IgD-negative memory B cell (primary cell): ENCODE data around the gene CTSH. TPM values are rescaled to one million over a fixed set of nuclear protein-coding genes. Genes with fewer than 3 reads are reported as not detected.

Source experiments
- H3K27ac Mint-ChIP-seq, 3 donors: one replicate each; pipeline ENCODE4 v1.8.0; 2020 to 2022; ENCODE audit warnings: mild to moderate bottlenecking in 3 of 3, mixed read lengths in 3 of 3, moderate library complexity in 1 of 3
- H3K27me3 Mint-ChIP-seq: one replicate; pipeline ENCODE4 v1.8.0; 2021; ENCODE audit warnings: mixed read lengths
- H3K36me3 Mint-ChIP-seq: one replicate; pipeline ENCODE4 v1.8.0; 2020; ENCODE audit warnings: mild to moderate bottlenecking, mixed read lengths
- H3K4me1 Mint-ChIP-seq, 3 donors: one replicate each; pipeline ENCODE4 v1.8.0; 2020 to 2022; ENCODE audit warnings: mixed read lengths in 3 of 3, mild to moderate bottlenecking in 1 of 3
- H3K4me3 Mint-ChIP-seq, 4 donors: one replicate each; pipeline ENCODE4 v1.8.0; 2020 to 2022; ENCODE audit warnings: mild to moderate bottlenecking in 4 of 4, mixed read lengths in 4 of 4, moderate library complexity in 3 of 4
- H3K9me3 Mint-ChIP-seq, 3 donors: one replicate each; pipeline ENCODE4 v1.8.0; 2020 to 2021; ENCODE audit warnings: mixed read lengths in 3 of 3, mild to moderate bottlenecking in 1 of 3
- polyA plus RNA-seq: library from polyadenylated mRNA; unstranded; fragments of 300-500 nt; fragmentation: Illumina TruSeq; gene quantifications from one replicate; pipeline ENCODE4 v1.2.3, GENCODE V29; 2021

The CTSH gene, protein sequence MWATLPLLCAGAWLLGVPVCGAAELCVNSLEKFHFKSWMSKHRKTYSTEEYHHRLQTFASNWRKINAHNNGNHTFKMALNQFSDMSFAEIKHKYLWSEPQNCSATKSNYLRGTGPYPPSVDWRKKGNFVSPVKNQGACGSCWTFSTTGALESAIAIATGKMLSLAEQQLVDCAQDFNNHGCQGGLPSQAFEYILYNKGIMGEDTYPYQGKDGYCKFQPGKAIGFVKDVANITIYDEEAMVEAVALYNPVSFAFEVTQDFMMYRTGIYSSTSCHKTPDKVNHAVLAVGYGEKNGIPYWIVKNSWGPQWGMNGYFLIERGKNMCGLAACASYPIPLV
- 615 TPM for polyA plus RNA-seq

GRCh38 chr15:78944669-78945407, at the start of gene CTSH:
CTSH (minus strand) TSS chr15:78945046; CDS start chr15:78944981, 65 bp downstream.
- Mint-ChIP-seq H3K27ac (peak within 1 kb of the TSS; percentile 93 to 98 (median 96)), H3K4me1 (peaks cover 12 to 20% (median 18%) of the 10 kb centered on the region in 3 donors), H3K9me3 (no peaks in the 10 kb centered on the region), H3K4me3 (peak within 1 kb of the TSS; percentile 94 to 96 (median 96)), H3K36me3 (peaks cover 1% of the 10 kb centered on the region), H3K27me3 (no peaks in the 10 kb centered on the region)

- no peaks in the 10 kb centered on the region for H3K9me3 Mint-ChIP-seq
- H3K4me3 Mint-ChIP-seq = no peak overlapping the region
Observed at GRCh38 chr15:78993931-78994530, 49.2 kb upstream of the CTSH start.

GRCh38 chr15:78993257-78993930, 48.5 kb upstream of the CTSH start:
- no peaks in the 10 kb centered on the region for H3K9me3 Mint-ChIP-seq
- H3K4me1 Mint-ChIP-seq = peaks cover 0 to 7% (median 2%) of the 10 kb centered on the region in 3 donors
- H3K36me3 Mint-ChIP-seq = peaks cover 1% of the 10 kb centered on the region
- H3K27me3 Mint-ChIP-seq = no peaks in the 10 kb centered on the region
- H3K27ac Mint-ChIP-seq = no peak overlapping the region
- H3K4me3 Mint-ChIP-seq = no peak overlapping the region

More at GRCh38 chr15:78993931-78994530, 49.2 kb upstream of the CTSH start:
- H3K27ac Mint-ChIP-seq = no peak overlapping the region
- H3K4me1 Mint-ChIP-seq = peaks cover 0 to 5% (median 0%) of the 10 kb centered on the region in 3 donors
- peaks cover 1% of the 10 kb centered on the region for H3K36me3 Mint-ChIP-seq
- H3K27me3 Mint-ChIP-seq = no peaks in the 10 kb centered on the region

GRCh38 chr15:78992416-78993256, 47.8 kb upstream of the CTSH start:
- Mint-ChIP-seq H3K27me3 (no peaks in the 10 kb centered on the region), H3K4me1 (peaks cover 0 to 8% (median 3%) of the 10 kb centered on the region in 3 donors), H3K9me3 (no peaks in the 10 kb centered on the region), H3K27ac (no peak overlapping the region), H3K36me3 (peaks cover 1% of the 10 kb centered on the region), H3K4me3 (no peak overlapping the region)

- H3K9me3 Mint-ChIP-seq = no peaks in the 10 kb centered on the region
- no peak overlapping the region for H3K4me3 Mint-ChIP-seq
- no peaks in the 10 kb centered on the region for H3K27me3 Mint-ChIP-seq
Observed at GRCh38 chr15:78991879-78992278, 47.0 kb upstream of the CTSH start.

DNA sequence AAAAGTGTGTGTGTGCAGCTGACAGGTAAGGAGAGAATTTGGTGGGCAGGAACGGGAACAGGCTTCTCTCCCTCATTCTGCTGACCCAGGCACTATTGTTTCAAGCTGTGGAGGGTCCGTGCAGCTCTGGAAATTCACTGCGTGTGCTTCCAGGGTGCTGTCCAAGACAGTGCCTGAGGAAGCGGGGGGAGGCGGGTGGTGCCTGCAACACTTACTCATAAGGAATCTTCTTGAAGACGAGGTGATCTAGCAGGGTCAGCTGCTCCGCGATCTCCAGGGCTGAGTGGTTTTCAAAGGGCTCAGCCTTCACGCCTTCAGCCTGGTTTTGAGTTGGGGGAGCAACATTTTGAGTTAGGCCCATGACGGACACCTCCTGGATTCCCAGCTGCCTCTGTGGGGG, 46.6 kb upstream of the CTSH start:
- Mint-ChIP-seq H3K36me3 (peaks cover 1% of the 10 kb centered on the region), H3K4me3 (peak overlapping the region in 1 of 4 donors; percentile 37), H3K27me3 (no peaks in the 10 kb centered on the region), H3K27ac (no peak overlapping the region), H3K4me1 (peaks cover 0 to 8% (median 3%) of the 10 kb centered on the region in 3 donors), H3K9me3 (no peaks in the 10 kb centered on the region)

More at GRCh38 chr15:78991879-78992278, 47.0 kb upstream of the CTSH start:
- H3K4me1 Mint-ChIP-seq = peaks cover 0 to 8% (median 3%) of the 10 kb centered on the region in 3 donors
- H3K27ac Mint-ChIP-seq = no peak overlapping the region
- peaks cover 1% of the 10 kb centered on the region for H3K36me3 Mint-ChIP-seq

GRCh38 chr15:78990278-78990677, 45.4 kb upstream of the CTSH start:
- no peak overlapping the region for H3K4me3 Mint-ChIP-seq
- no peak overlapping the region for H3K27ac Mint-ChIP-seq
- no peaks in the 10 kb centered on the region for H3K27me3 Mint-ChIP-seq
- H3K9me3 Mint-ChIP-seq = no peaks in the 10 kb centered on the region
- peaks cover 0 to 8% (median 3%) of the 10 kb centered on the region in 3 donors for H3K4me1 Mint-ChIP-seq
- H3K36me3 Mint-ChIP-seq = no peaks in the 10 kb centered on the region

DNA sequence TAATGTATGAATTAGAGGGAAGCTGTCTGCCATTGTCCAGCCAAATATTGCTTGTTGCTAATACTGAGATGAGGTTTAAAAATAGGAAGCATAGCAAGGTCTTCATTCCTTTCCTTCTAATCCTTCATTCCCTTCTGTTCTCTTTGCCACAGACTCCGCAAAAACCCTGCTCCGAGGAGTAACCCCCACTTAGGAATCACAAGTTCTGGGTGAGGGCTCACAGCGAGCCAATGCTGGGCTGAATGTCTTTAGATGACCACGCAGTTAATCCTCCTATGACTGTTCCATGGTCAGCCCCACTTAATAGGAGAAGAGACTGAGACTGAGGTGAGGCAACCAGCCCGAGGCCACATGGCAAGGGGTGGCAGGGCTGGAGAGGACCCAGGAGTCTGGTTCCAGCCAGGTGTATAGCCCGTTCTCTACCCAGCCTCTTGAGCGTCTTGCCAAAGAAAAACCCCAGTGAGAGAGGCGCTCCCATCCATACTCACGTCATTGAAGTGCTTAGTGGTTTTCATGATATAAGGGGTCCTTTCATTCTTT, 44.9 kb upstream of the CTSH start:
- peaks cover 0 to 8% (median 3%) of the 10 kb centered on the region in 3 donors for H3K4me1 Mint-ChIP-seq
- no peaks in the 10 kb centered on the region for H3K27me3 Mint-ChIP-seq
- H3K27ac Mint-ChIP-seq = no peak overlapping the region
- peak overlapping the region in 1 of 4 donors; percentile 44 for H3K4me3 Mint-ChIP-seq
- no peaks in the 10 kb centered on the region for H3K36me3 Mint-ChIP-seq
- H3K9me3 Mint-ChIP-seq = no peaks in the 10 kb centered on the region

DNA sequence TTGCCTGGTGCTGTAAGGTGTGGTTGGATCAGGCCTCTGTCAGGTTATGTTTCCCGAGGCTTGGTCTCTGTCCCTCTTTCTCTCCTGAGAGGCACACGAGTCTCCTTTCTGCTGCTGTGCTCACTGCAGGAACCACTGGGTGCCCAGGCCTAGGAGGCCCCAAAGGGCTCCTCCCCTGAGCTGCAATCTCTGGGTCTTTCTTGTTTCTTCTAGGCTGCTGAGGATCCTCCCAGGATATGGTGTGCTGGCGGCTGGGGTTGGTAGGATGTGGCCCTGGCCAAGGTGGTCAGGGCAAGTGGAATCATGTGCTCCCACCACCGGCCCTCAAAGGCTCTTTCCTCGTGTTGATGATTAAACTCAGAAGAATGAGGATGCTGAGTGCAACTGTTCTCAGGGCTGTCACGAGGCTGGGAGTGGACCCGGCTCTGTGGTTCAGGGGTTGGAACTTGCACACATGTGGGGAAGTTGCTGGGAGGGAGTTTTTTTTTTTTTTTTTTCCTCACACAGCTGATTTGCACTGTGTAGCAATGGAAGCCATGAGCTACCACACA, 43.6 kb upstream of the CTSH start:
- H3K27ac Mint-ChIP-seq = no peak overlapping the region
- H3K27me3 Mint-ChIP-seq = no peaks in the 10 kb centered on the region
- H3K9me3 Mint-ChIP-seq = no peaks in the 10 kb centered on the region
- peaks cover 6% of the 10 kb centered on the region for H3K36me3 Mint-ChIP-seq
- peaks cover 0 to 8% (median 4%) of the 10 kb centered on the region in 3 donors for H3K4me1 Mint-ChIP-seq
- H3K4me3 Mint-ChIP-seq = peak overlapping the region in 1 of 4 donors; percentile 83

DNA sequence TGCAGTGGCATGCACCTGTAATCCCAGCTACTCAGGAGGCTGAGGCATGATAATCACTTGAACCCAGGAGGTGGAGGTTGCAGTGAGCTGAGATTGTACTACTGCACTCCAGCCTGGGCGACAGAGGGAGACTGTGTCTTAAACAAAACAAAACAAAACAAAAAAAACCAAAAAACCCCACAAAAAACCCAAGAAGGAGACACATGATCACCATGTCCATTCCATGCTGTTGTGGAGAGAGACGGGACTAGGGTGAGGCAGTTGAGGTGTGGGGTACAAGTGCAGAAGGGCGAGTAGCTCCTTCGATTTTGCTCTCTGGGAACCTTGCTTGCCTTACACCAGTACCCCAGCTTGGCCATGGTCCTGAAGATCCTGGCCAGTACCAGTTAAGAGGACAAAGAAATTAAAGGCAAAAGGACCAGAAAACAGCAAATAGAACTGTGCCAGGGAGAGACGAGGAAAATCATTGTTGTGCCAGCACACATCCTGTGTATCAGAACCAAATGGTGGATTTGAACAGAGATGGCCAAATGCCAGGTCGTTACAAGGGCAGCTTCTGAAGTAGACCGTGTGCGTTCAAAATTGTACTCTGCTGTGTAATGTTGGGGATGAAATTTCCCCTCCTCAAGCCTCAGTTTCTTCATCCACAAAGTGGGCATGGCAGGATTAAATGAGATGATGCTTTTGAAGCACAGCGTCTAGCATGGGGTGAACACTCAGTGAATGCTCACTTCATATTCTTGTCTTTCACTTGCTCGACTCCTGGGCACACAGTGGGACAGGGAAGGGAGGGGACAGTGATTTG, 42.9 kb upstream of the CTSH start:
- no peaks in the 10 kb centered on the region for H3K9me3 Mint-ChIP-seq
- no peaks in the 10 kb centered on the region for H3K27me3 Mint-ChIP-seq
- H3K27ac Mint-ChIP-seq = peak overlapping the region in 1 of 3 donors; percentile 53
- H3K36me3 Mint-ChIP-seq = peaks cover 6% of the 10 kb centered on the region
- no peak overlapping the region for H3K4me3 Mint-ChIP-seq
- peaks cover 0 to 7% (median 4%) of the 10 kb centered on the region in 3 donors for H3K4me1 Mint-ChIP-seq

DNA sequence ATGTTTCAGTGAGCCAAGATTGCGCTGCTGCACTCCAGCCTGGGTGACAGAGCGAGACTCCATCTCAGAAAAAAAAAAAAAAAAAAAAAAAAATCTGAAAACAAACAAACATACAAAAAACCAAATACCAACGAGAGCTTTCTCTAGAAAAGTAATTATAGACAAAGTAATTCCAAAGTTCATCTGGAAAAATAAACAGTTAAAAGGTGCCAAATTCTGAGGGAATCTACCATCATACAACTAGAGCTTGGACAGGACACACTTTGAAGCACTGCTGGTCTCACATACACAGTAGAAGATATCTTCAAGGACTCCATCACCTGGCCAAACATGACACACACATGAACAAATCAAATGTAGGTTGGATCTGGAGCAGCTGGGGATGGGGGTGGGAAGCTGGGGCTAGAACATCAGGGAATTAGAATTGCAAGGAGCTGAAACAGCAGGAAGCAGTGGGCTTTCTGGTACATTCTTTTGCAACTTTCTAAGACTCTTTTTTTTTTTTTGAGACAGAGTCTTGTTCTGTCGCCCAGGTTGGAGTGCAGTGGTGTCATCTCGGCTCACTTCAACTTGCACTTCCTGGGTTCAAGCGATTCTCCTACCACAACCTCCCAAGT, 41.1 kb upstream of the CTSH start:
- Mint-ChIP-seq H3K27ac (no peak overlapping the region), H3K9me3 (no peaks in the 10 kb centered on the region), H3K27me3 (no peaks in the 10 kb centered on the region), H3K4me1 (peaks cover 0 to 4% (median 4%) of the 10 kb centered on the region in 3 donors), H3K4me3 (no peak overlapping the region), H3K36me3 (peaks cover 6% of the 10 kb centered on the region)

GRCh38 chr15:78984041-78984440, 39.2 kb upstream of the CTSH start:
- Mint-ChIP-seq H3K36me3 (peaks cover 7% of the 10 kb centered on the region), H3K27ac (no peak overlapping the region), H3K4me1 (peaks cover 9 to 15% (median 13%) of the 10 kb centered on the region in 3 donors), H3K4me3 (no peak overlapping the region), H3K27me3 (peaks cover 3% of the 10 kb centered on the region), H3K9me3 (no peaks in the 10 kb centered on the region)
